Prostate gland (tissue), 2 donors: ENCODE measurements around the gene SFXN4. TPM values are rescaled to one million over a fixed set of nuclear protein-coding genes. Genes with fewer than 3 reads are reported as not detected.
A peak's percentile ranks its signal among the peaks of the same experiment; 100 is the strongest.
"Not testable (repeated sequence)": the region's sequence is repeated elsewhere in the genome, so short reads cannot be mapped to it uniquely, and the experiment has no call there.

ENCODE experiments used
- DNase-seq: peaks from one replicate; pipeline ENCODE4 v3.0.0-alpha.2; 2019; ENCODE audit warnings: low spot score
- H3K27ac ChIP-seq, 2 donors: fragments of 200-600 bp; sonication (generic); 2 replicates each; pipeline ENCODE4 v1.5.1; 2017 to 2019
- H3K27me3 ChIP-seq: fragments of 200-600 bp; sonication (generic); replicated peaks from 2 replicates; pipeline ENCODE4 v1.5.1; 2019; ENCODE audit not compliant: insufficient read depth
- H3K36me3 ChIP-seq, 2 donors: fragments of 200-600 bp; sonication (generic); 1 replicate in 1 of 2; 2 replicates in 1 of 2; pipeline versions ENCODE4 v1.5.1 to v1.8.1; 2017 to 2019
- H3K4me1 ChIP-seq: fragments of 200-600 bp; sonication (generic); replicated peaks from 2 replicates; pipeline ENCODE4 v1.5.1; 2019
- H3K4me3 ChIP-seq, 2 donors: fragments of 200-600 bp; sonication (generic); 2 replicates each; pipeline ENCODE4 v1.5.1; 2017 to 2019
- H3K9me3 ChIP-seq: fragments of 200-600 bp; sonication (generic); 2 replicates; pipeline ENCODE4 v1.5.1; 2017
- POLR2A ChIP-seq: fragments of 450-650 bp; IDR thresholded peaks from one replicate; pipeline ENCODE4 v1.6.1; 2016; ENCODE audit warnings: antibody characterized with exemption, mild to moderate bottlenecking
- POLR2AphosphoS5 ChIP-seq: sonication (generic); formaldehyde crosslinking; IDR thresholded peaks from one replicate; pipeline ENCODE4 v1.6.1; 2017; ENCODE audit warnings: antibody characterized with exemption
- WGBS: methylation state at CpG from one replicate; pipeline ENCODE4 v1.1.5; 2018; 5-methylcytosine and 5-hydroxymethylcytosine counted together
- intact Hi-C: fragments of 100-400 bp; cut with DNase I; formaldehyde crosslinking; loops from one replicate; pipeline ENCODE4 v1.14.2; 2022
- total RNA-seq, 2 donors: library from RNA; depleted of rRNA; stranded (reverse); fragments of >200 nt; gene quantifications; one replicate each; pipeline ENCODE4 v1.1.0, GENCODE V29; 2016
- TF ChIP-seq, protein P1 (sequence below), 4 experiments: fragments of 200-600 bp in 2 of 4; fragments of 450-650 bp in 2 of 4; sonication (generic) in 2 of 4; IDR thresholded peaks; 1 replicate in 3 of 4; 2 replicates in 1 of 4; pipeline ENCODE4 v1.5.1; 2016 to 2019; ENCODE audit warnings: antibody characterized with exemption in 4 of 4, mild to moderate bottlenecking in 2 of 4, moderate library complexity in 2 of 4

Gene SFXN4
- total RNA-seq, 2 donors from 2014 or later = 19.7 to 22.7 TPM

DNA sequence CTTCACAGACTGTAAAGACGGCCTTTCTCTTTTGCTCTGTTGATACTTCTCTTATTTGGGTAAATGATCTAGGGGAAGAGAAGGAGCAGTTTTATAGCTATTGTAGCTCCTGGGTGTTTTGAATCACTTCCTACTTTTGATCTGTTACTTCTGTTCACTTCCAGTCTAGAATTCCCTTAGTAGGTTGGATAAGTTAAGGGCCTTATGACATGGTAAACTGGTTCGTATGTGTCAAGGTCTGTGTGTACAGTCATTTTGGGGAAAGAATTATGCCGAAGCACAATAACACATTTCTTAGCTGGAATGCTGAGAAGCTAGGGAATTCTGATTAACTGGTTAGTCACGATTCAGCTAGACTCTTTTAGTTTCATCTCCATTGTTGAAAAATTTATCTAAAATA is 53.5 kb downstream of the SFXN4 start:
- Histone ChIP-seq H3K4me3 (no peak overlapping the region), H3K27ac (no peak overlapping the region), H3K27me3 (no peaks in the 10 kb centered on the region), H3K36me3 (no peaks in the 10 kb centered on the region), H3K9me3 (no peaks in the 10 kb centered on the region), H3K4me1 (no peaks in the 10 kb centered on the region)
- DNase-seq = no peak
- TF ChIP-seq, protein P1, sequence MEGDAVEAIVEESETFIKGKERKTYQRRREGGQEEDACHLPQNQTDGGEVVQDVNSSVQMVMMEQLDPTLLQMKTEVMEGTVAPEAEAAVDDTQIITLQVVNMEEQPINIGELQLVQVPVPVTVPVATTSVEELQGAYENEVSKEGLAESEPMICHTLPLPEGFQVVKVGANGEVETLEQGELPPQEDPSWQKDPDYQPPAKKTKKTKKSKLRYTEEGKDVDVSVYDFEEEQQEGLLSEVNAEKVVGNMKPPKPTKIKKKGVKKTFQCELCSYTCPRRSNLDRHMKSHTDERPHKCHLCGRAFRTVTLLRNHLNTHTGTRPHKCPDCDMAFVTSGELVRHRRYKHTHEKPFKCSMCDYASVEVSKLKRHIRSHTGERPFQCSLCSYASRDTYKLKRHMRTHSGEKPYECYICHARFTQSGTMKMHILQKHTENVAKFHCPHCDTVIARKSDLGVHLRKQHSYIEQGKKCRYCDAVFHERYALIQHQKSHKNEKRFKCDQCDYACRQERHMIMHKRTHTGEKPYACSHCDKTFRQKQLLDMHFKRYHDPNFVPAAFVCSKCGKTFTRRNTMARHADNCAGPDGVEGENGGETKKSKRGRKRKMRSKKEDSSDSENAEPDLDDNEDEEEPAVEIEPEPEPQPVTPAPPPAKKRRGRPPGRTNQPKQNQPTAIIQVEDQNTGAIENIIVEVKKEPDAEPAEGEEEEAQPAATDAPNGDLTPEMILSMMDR (IDR thresholded peaks at IDR 0.05) = no peak
- TF ChIP-seq POLR2A = no peak
- no peak for TF ChIP-seq POLR2AphosphoS5
- 89% methylated on average over 4 of the region's 4 CpGs for WGBS
- intact Hi-C loops = no loop called here

DNA sequence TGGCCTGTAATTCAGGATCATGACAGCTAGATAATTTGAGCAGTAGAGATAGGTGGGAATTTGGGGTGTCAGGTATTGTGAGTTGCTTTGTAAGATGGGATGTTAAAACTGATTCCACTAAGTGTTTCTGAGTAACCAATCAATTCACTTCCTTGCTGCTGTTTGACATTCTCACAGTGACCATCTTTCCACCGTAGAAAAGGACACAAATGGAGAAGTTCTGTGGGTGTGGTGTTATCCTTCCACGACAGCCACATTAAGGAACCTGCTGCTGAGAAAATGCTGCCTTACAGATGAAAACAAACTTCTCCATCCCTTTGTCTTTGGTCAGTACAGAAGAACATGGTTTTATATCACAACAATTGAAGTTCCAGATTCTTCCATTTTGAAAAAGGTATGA is 57.7 kb downstream of the SFXN4 start:
- 92% methylated on average over 2 of the region's 2 CpGs for WGBS
- not testable (repeated sequence) for H3K4me1 ChIP-seq, H3K36me3 ChIP-seq, H3K9me3 ChIP-seq, H3K27me3 ChIP-seq, H3K4me3 ChIP-seq, H3K27ac ChIP-seq, DNase-seq
- intact Hi-C loops = loop anchor here (10.0 kb wide), 1 partner anchor 353 kb away; the partner anchor contains the start of gene CACUL1

DNA sequence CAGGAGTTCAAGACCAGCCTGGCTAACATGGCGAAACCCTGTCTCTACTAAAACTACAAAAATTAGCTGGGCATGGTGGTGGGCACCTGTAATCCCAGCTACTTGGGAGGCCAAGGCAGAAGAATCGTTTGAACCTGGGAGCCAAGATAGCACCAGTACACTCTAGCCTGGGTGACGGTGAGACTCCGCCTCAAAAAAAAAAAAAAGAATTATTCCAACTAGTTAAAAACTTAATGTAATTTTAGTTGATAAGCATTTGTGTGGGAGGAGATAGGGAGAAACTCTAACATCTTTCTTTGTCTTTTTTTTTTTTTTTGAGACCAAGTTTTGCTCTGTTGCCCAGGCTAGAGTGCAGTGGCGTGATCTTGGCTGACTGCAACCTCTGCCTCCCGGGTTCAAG is 58.4 kb downstream of the SFXN4 start:
- not testable (repeated sequence) for H3K36me3 ChIP-seq, DNase-seq, H3K27me3 ChIP-seq, H3K27ac ChIP-seq, H3K4me3 ChIP-seq, H3K9me3 ChIP-seq, H3K4me1 ChIP-seq
- WGBS = 95% methylated on average over 6 of the region's 6 CpGs
- intact Hi-C loops = loop anchor here (10.0 kb wide), 1 partner anchor 352 kb away; the partner anchor contains the start of gene CACUL1

DNA sequence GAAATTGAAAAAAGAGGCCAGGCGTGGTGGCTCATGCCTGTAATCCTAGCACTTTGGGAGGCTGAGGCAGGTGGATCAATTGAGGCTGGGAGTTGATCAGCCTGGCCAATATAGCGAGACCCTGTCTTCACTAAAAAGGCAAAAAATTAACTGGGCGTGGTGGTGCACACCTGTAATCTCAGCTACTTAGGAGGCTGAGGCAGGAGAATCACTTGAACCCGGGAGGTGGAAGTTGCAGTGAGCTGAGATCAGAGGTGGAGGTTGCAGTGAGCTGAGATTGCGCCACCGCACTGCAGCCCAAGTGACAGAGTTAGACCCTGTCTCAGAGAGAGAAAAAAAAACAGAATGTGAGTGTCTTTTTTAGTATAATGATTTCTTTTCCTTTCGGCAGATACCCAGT is 59.6 kb downstream of the SFXN4 start:
- H3K27ac ChIP-seq, H3K9me3 ChIP-seq, H3K27me3 ChIP-seq, H3K4me3 ChIP-seq, H3K4me1 ChIP-seq, H3K36me3 ChIP-seq, DNase-seq: not testable (repeated sequence)
- intact Hi-C loops = loop anchor here (10.0 kb wide), 1 partner anchor 351 kb away; the partner anchor contains the start of gene CACUL1
- WGBS = 97% methylated on average over 7 of the region's 7 CpGs

DNA sequence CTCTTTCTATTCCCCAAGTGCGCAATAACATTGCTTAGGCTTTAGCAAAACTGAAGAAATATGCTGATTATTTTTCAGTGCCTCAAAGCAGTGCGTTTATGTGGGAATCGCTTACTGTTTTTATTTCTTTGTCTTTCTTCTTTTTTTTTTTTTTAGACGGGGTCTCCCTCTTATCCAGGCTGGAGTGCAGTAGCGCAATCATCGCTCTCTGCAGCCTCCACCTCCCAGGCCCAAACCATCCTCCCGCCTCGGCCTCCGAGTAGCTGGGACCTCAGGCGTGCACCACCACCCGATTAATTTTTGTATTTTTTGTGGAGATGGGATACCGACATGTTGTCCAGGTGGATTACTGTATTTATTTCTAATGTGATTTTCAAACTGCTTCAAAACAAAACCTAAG is 60.4 kb downstream of the SFXN4 start:
- intact Hi-C loops = loop anchor here (10.0 kb wide), 1 partner anchor 350 kb away; the partner anchor contains the start of gene CACUL1
- no peak overlapping the region for H3K27ac ChIP-seq
- no peaks in the 10 kb centered on the region for H3K4me1 ChIP-seq
- no peak for DNase-seq
- no peaks in the 10 kb centered on the region for H3K36me3 ChIP-seq
- no peaks in the 10 kb centered on the region for H3K27me3 ChIP-seq
- TF ChIP-seq POLR2AphosphoS5 = no peak
- TF ChIP-seq, protein P1 (IDR thresholded peaks at IDR 0.05) = no peak
- no peak for TF ChIP-seq POLR2A
- WGBS = 89% methylated on average over 12 of the region's 12 CpGs
- peak overlapping the region in 1 of 2 donors; percentile 91 for H3K4me3 ChIP-seq
- H3K9me3 ChIP-seq = no peaks in the 10 kb centered on the region

DNA sequence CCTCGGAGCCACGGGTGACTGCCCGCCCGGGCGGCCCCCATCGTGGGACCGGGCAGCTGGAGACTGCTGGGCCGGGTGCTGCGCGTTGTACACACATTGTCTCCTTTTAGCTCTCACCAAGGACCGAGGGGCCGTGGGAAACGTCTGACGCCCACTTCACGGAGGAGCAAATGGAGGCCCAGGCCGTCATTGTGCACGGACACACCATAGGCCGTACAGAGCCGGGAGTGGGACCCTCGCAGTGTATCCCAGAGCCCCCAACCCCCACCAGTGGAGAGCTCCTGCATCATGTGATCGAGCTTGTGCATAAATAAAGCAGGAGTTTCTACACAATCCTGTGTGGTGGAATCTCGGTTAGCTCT is 60.9 kb downstream of the SFXN4 start:
- 3% methylated on average over 12 of the region's 22 CpGs for WGBS
- Histone ChIP-seq H3K36me3 (no peaks in the 10 kb centered on the region), H3K27ac (peak overlapping the region; percentile 61 to 77), H3K4me3 (peak overlapping the region; percentile 83 to 91), H3K27me3 (no peaks in the 10 kb centered on the region), H3K9me3 (no peaks in the 10 kb centered on the region), H3K4me1 (no peaks in the 10 kb centered on the region)
- no peak for DNase-seq
- no peak for TF ChIP-seq POLR2A
- no peak for TF ChIP-seq POLR2AphosphoS5
- TF ChIP-seq, protein P1 (IDR thresholded peaks at IDR 0.05) = no peak
- intact Hi-C loops = loop anchor here (1.0 to 10.0 kb wide), 2 partner anchors 24 to 350 kb away; partner anchors contain the start of genes CACUL1 and EIF3A
